GM12801 (cell line): ENCODE data around the gene CDKN2B.

Experiments used
- CTCF ChIP-seq: IDR thresholded peaks from one replicate; pipeline ENCODE4 v1.5.1; 2011; ENCODE audit warnings: control low read depth; ENCODE audit not compliant: insufficient read length; ENCODE audit errors: extremely low read depth

CDKN2B gene

GRCh38 chr9:21991072-21991959 lies 17.8 kb downstream of the CDKN2B start:
- TF ChIP-seq CTCF: no peak

GRCh38 chr9:21989440-21990189 lies 19.5 kb downstream of the CDKN2B start:
- TF ChIP-seq CTCF: no peak

GRCh38 chr9:21988056-21988990 lies 20.8 kb downstream of the CDKN2B start:
- no peak for TF ChIP-seq CTCF

GRCh38 chr9:21985964-21986667 lies 23.0 kb downstream of the CDKN2B start:
- TF ChIP-seq CTCF: no peak

GRCh38 chr9:21984101-21984500 lies 25.0 kb downstream of the CDKN2B start:
- no peak for TF ChIP-seq CTCF

GRCh38 chr9:21983561-21983935 lies 25.6 kb downstream of the CDKN2B start:
- TF ChIP-seq CTCF: no peak
